DMS79 treated with DMSO at 0.1 percent for 48 hours (cell line): ENCODE data around the gene PUSL1.

ENCODE experiments used
- DNase-seq: peaks from one replicate; lab custom pipeline; 2025; lab: John Stamatoyannopoulos, UW

The PUSL1 gene

GRCh38 chr1:1280782-1281481 lies 27.5 kb upstream of the PUSL1 start:
- DNase-seq = no peak

GRCh38 chr1:1281533-1282321 lies 26.7 kb upstream of the PUSL1 start:
- no peak for DNase-seq

- DNase-seq = no peak
Measured at GRCh38 chr1:1282998-1283397, 25.4 kb upstream of the PUSL1 start.

GRCh38 chr1:1283821-1284220 lies 24.6 kb upstream of the PUSL1 start:
- no peak for DNase-seq

GRCh38 chr1:1284221-1285101 lies 23.9 kb upstream of the PUSL1 start:
- no peak for DNase-seq

- DNase-seq = no peak
Measured at GRCh38 chr1:1285102-1285571, 23.3 kb upstream of the PUSL1 start.

GRCh38 chr1:1285611-1286311 lies 22.6 kb upstream of the PUSL1 start:
- DNase-seq = no peak

- DNase-seq = no peak
Measured at GRCh38 chr1:1286313-1287261, 21.8 kb upstream of the PUSL1 start.

- DNase-seq = no peak
Measured at GRCh38 chr1:1287288-1288110, 20.9 kb upstream of the PUSL1 start.

GRCh38 chr1:1290238-1290731 lies 18.1 kb upstream of the PUSL1 start:
- DNase-seq = peak; percentile 35

- DNase-seq = peak; percentile 62
Measured at GRCh38 chr1:1291023-1291528, 17.3 kb upstream of the PUSL1 start.

- DNase-seq = peak; percentile 90
Measured at GRCh38 chr1:1291548-1292441, 16.6 kb upstream of the PUSL1 start.

- DNase-seq = no peak
Measured at GRCh38 chr1:1292442-1292779, 16.0 kb upstream of the PUSL1 start.

- no peak for DNase-seq
Measured at GRCh38 chr1:1292851-1293250, 15.5 kb upstream of the PUSL1 start.

- no peak for DNase-seq
Measured at GRCh38 chr1:1293263-1294249, 14.8 kb upstream of the PUSL1 start.

GRCh38 chr1:1294250-1294890 lies 14.0 kb upstream of the PUSL1 start:
- DNase-seq = no peak
